ENCODE measurements around the gene CD226. TPM values are rescaled to one million over a fixed set of nuclear protein-coding genes. Genes with fewer than 3 reads are reported as not detected.

The CD226 gene
- total RNA-seq, 4 donors from 2014 or later, result 0.72 to 5.2 (median 1.3) TPM

DNA sequence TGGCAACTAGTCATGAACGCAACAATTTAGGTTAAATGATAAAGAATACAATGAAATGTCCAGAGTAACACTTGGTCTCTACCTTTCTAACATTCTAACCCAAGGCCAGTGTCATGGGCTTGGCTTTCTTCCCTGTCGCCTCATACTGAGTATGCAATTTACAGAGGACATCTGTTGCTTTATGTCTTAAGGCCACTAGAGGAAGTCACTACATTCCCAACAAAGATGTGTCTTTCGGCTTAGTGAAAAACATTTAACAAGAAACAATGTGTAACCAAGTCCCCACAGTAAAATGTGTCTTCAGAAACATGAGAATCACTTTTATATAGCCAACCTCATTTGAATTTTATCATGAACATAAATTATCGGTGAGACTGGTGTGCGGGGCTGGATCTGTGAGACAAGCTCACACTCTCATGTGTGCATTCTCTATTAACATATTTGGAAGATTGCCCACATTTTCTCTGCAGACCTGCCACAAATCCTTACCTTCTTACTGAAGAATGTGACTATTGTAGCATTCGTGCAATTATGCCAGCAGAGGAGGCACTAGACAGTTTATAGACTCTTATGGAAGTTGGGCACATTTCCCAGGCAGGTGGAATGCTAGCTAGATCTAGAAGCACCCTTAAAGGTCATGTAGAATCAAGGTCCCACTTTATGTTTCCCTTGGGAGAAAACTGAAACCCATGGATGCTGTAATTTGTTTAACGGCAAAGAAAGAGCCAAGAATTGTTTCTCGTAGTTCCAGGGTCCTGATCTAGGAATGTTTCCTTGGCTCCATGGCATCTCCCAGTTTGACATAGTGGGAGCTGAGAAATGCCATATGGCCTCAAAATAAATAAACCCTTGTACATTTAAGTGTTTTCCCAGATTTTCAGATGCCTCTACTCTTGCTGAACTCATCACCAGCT is 101.8 kb downstream of the CD226 start:
- H3K4me1 ChIP-seq, result no peaks in the 10 kb centered on the region
- intact Hi-C loops (cut with DNase I), result no loop called here
- WGBS, 2 donors, result 74 to 75% methylated on average over 8 of the region's 8 CpGs
- H3K27me3 ChIP-seq, result no peaks in the 10 kb centered on the region
- no peak overlapping the region for H3K4me3 ChIP-seq
- H3K36me3 ChIP-seq, result no peaks in the 10 kb centered on the region
- no peak overlapping the region for H3K27ac ChIP-seq
- no peak for DNase-seq
- no peaks in the 10 kb centered on the region for H3K9me3 ChIP-seq
- TF ChIP-seq, protein P1, sequence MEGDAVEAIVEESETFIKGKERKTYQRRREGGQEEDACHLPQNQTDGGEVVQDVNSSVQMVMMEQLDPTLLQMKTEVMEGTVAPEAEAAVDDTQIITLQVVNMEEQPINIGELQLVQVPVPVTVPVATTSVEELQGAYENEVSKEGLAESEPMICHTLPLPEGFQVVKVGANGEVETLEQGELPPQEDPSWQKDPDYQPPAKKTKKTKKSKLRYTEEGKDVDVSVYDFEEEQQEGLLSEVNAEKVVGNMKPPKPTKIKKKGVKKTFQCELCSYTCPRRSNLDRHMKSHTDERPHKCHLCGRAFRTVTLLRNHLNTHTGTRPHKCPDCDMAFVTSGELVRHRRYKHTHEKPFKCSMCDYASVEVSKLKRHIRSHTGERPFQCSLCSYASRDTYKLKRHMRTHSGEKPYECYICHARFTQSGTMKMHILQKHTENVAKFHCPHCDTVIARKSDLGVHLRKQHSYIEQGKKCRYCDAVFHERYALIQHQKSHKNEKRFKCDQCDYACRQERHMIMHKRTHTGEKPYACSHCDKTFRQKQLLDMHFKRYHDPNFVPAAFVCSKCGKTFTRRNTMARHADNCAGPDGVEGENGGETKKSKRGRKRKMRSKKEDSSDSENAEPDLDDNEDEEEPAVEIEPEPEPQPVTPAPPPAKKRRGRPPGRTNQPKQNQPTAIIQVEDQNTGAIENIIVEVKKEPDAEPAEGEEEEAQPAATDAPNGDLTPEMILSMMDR (IDR thresholded peaks at IDR 0.05), result no peak
- no peak for TF ChIP-seq POLR2A (IDR thresholded peaks at IDR 0.05)

DNA sequence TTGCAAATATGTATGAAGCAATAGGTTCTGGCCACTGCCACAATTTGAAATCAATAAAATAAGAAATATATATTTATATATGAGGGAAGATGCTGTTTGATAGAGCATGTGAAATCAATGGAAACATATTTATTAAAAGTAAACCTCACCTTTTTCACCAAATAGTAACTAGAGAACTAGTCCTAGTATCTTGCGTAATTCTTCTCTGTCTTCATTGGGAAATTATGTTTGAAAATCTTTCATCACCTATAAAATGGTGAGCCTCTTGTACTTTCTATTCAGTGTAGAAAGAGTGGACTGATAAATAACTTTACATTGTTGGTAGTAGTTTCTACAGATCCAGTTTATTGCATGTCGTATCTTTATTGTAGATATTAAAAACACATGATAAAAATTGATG is 103.0 kb downstream of the CD226 start:
- Histone ChIP-seq H3K4me1 (no peaks in the 10 kb centered on the region), H3K9me3 (peaks cover 0 to 1% (median 0%) of the 10 kb centered on the region in 3 donors), H3K27ac (no peak overlapping the region), H3K36me3 (no peaks in the 10 kb centered on the region), H3K27me3 (no peaks in the 10 kb centered on the region), H3K4me3 (no peak overlapping the region)
- intact Hi-C loops (cut with DNase I), result no loop called here
- 88% methylated on average over 2 of the region's 2 CpGs for WGBS, 2 donors
- no peak for TF ChIP-seq POLR2A (IDR thresholded peaks at IDR 0.05)
- TF ChIP-seq, protein P1 (IDR thresholded peaks at IDR 0.05), result no peak
- DNase-seq, result no peak

DNA sequence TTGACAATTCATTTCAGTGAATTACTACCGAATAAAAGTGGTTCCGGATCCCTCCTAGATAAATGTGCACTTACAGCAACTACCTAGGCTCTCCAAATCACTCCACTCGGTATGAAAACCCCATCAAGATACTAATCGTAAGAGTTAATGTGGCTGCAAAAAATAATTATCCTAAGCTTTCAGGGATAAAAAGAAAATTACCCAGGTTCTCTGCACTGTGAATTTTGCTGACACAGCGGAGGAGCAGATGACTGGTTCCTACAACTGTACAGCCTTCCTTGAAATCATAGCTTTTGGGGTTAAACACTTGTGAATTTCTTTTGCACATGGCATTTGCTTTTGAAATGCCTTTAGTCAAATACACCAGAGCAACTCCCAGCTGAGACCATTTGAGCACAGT is 104.7 kb downstream of the CD226 start:
- TF ChIP-seq POLR2A (IDR thresholded peaks at IDR 0.05), result no peak
- TF ChIP-seq, protein P1 (IDR thresholded peaks at IDR 0.05), result no peak
- Histone ChIP-seq H3K27ac (no peak overlapping the region), H3K27me3 (no peaks in the 10 kb centered on the region), H3K9me3 (peaks cover 0 to 9% (median 0%) of the 10 kb centered on the region in 3 donors), H3K4me3 (no peak overlapping the region), H3K4me1 (no peaks in the 10 kb centered on the region), H3K36me3 (no peaks in the 10 kb centered on the region)
- 67 to 74% methylated on average over 5 of the region's 5 CpGs for WGBS, 2 donors
- intact Hi-C loops (cut with DNase I), result no loop called here
- no peak for DNase-seq

DNA sequence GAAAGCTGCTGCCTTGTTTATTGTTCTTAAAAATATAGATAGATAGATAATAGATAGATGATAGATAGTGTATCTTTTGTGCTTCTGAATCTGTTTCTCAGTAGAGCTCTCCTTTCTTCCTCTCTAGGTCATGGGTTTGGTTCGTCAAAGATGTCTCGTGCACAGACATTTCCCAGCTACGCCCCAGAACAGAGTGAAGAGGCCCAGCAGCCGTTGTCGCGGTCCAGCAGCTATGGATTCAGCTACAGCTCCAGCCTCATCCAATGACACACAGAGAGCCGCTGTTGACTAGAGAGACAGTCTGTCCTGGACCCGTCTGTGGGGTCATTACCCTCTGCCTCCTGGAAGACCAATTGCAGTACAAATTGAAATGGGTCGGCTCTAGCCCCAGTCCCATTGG is 106.6 kb downstream of the CD226 start:
- peaks cover 0 to 9% (median 0%) of the 10 kb centered on the region in 3 donors for H3K9me3 ChIP-seq
- TF ChIP-seq POLR2A (IDR thresholded peaks at IDR 0.05), result no peak
- TF ChIP-seq, protein P1 (IDR thresholded peaks at IDR 0.05), result no peak
- H3K4me3 ChIP-seq, result no peak overlapping the region
- H3K27ac ChIP-seq, result no peak overlapping the region
- no peak for DNase-seq
- no peaks in the 10 kb centered on the region for H3K4me1 ChIP-seq
- H3K36me3 ChIP-seq, result no peaks in the 10 kb centered on the region
- 87 to 89% methylated on average over 6 to 9 of the region's 9 CpGs for WGBS, 2 donors
- intact Hi-C loops (cut with DNase I), result no loop called here
- no peaks in the 10 kb centered on the region for H3K27me3 ChIP-seq

DNA sequence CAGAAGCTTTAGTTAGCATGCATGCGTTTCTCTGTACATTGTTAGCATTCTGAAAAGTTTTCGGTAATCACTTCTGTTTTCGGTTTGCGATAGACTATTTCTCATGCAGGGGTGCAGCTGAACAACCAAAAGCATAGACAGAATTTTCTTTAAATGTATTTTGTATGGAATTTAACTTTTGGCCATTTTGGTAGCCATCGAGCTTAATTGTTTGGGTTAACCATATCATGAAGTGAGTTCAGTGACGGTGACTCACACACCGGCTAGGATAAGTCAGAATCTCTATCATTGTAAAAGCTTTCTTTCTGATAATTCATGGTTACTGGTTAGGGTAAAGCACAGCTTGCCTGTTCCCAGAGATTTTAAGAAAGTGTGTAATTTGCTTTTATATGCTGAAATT is 107.2 kb downstream of the CD226 start:
- Histone ChIP-seq H3K36me3 (no peaks in the 10 kb centered on the region), H3K4me3 (no peak overlapping the region), H3K27ac (no peak overlapping the region), H3K4me1 (no peaks in the 10 kb centered on the region), H3K27me3 (no peaks in the 10 kb centered on the region), H3K9me3 (peaks cover 0 to 9% (median 0%) of the 10 kb centered on the region in 3 donors)
- TF ChIP-seq, protein P1 (IDR thresholded peaks at IDR 0.05), result no peak
- TF ChIP-seq POLR2A (IDR thresholded peaks at IDR 0.05), result no peak
- WGBS, 2 donors, result 86 to 87% methylated on average over 7 of the region's 7 CpGs
- DNase-seq, result no peak
- intact Hi-C loops (cut with DNase I), result no loop called here
